ENCODE measurements around the gene ZNF750.

GRCh38 chr17:82884970-82885353 lies 45.1 kb upstream of the ZNF750 start:
- TF ChIP-seq CTCF (IDR thresholded peaks at IDR 0.05; ENCODE audit: low read depth, low read length, missing input control) (no peak), JUND (IDR thresholded peaks at IDR 0.05) (no peak), FOXA2 (IDR thresholded peaks at IDR 0.05) (no peak), YY1 (IDR thresholded peaks at IDR 0.05) (no peak)
